ENCODE results near the gene XIST.

GRCh38 chrX:73823473-73824004 is 29.0 kb downstream of the XIST start:
- TF ChIP-seq CTCF (IDR thresholded peaks at IDR 0.05; ENCODE audit: borderline replicate concordance, extremely low read depth, low read length, poor library complexity, severe bottlenecking), result no peak
- TF ChIP-seq EZH2 (IDR thresholded peaks at IDR 0.05; ENCODE audit: borderline replicate concordance, low read depth, low read length, severe bottlenecking), result no peak
